HG03457 (cell line): ENCODE measurements around the gene UPB1.
"Not testable (repeated sequence)": the region's sequence is repeated elsewhere in the genome, so short reads cannot be mapped to it uniquely, and the experiment has no call there.

Experiments
- ATAC-seq: cut with Tn5 transposase; IDR thresholded peaks from one replicate; pipeline ENCODE4 v1.9.1; 2021; ENCODE audit warnings: moderate number of reproducible peaks; ENCODE audit not compliant: unreplicated experiment

Gene UPB1

GRCh38 chr22:24481641-24482040 lies 13.5 kb upstream of the UPB1 start:
- ATAC-seq = no peak

GRCh38 chr22:24482575-24482974 lies 12.6 kb upstream of the UPB1 start:
- ATAC-seq = no peak

- ATAC-seq = no peak
These were observed 12.1 kb upstream of the UPB1 start for GRCh38 chr22:24482998-24483397.

GRCh38 chr22:24483976-24484545 lies 11.1 kb upstream of the UPB1 start:
- ATAC-seq = no peak

GRCh38 chr22:24485170-24485569 lies 10.0 kb upstream of the UPB1 start:
- ATAC-seq = no peak

GRCh38 chr22:24485608-24486007 lies 9.5 kb upstream of the UPB1 start:
- ATAC-seq = no peak

- no peak for ATAC-seq
These were observed 8.6 kb upstream of the UPB1 start for GRCh38 chr22:24486501-24486921.

GRCh38 chr22:24489011-24489410 lies 6.1 kb upstream of the UPB1 start:
- ATAC-seq = no peak

- ATAC-seq = not testable (repeated sequence)
These were observed 5.7 kb upstream of the UPB1 start for GRCh38 chr22:24489434-24489833.

- no peak for ATAC-seq
These were observed 2.7 kb upstream of the UPB1 start for GRCh38 chr22:24492391-24492790.

- ATAC-seq = no peak
These were observed 985 bp upstream of the UPB1 start for GRCh38 chr22:24494167-24494527.

- ATAC-seq = no peak
These were observed 188 bp downstream of the UPB1 start for GRCh38 chr22:24495365-24495675.

- ATAC-seq = no peak
These were observed 1.1 kb downstream of the UPB1 start for GRCh38 chr22:24496234-24496633.

- no peak for ATAC-seq
These were observed 1.5 kb downstream of the UPB1 start for GRCh38 chr22:24496661-24497060.

GRCh38 chr22:24497841-24498258 lies 2.7 kb downstream of the UPB1 start:
- no peak for ATAC-seq

- no peak for ATAC-seq
These were observed 3.7 kb downstream of the UPB1 start for GRCh38 chr22:24498824-24499223.

- no peak for ATAC-seq
These were observed 4.7 kb downstream of the UPB1 start for GRCh38 chr22:24499706-24500276.

- ATAC-seq = no peak
These were observed 5.2 kb downstream of the UPB1 start for GRCh38 chr22:24500277-24500820.

- ATAC-seq = no peak
These were observed 6.3 kb downstream of the UPB1 start for GRCh38 chr22:24501301-24502005.

- ATAC-seq = no peak
These were observed 6.9 kb downstream of the UPB1 start for GRCh38 chr22:24502034-24502433.

GRCh38 chr22:24502541-24502940 lies 7.4 kb downstream of the UPB1 start:
- ATAC-seq = no peak

- no peak for ATAC-seq
These were observed 8.2 kb downstream of the UPB1 start for GRCh38 chr22:24503137-24503842.
